GM12878 (cell line): ENCODE data around the gene WFIKKN1. TPM values are rescaled to one million over a fixed set of nuclear protein-coding genes. Genes with fewer than 3 reads are reported as not detected.

Experiments
- ATAC-seq: fragments of 200-7000 bp; cut with Tn5 transposase; 3 replicates; pipeline ENCODE4 v1.9.1; 2020; ENCODE audit warnings: mild to moderate bottlenecking, moderate library complexity
- BruUV-seq: library from RNA; stranded (reverse); fragments of 400-500 nt; replicated peaks from 2 replicates; lab custom pipeline; 2021; lab: Mats Ljungman, UMichigan
- CTCF ChIA-PET: fragments of 300-600 bp; sonication (Branson Sonifier 250); formaldehyde crosslinking; extraction: SDS; loops from one replicate; lab custom pipeline; 2021; ENCODE audit warnings: inconsistent platforms; lab: Yijun Ruan, JAX
- POLR2A ChIA-PET: fragments of 350-600 bp; formaldehyde crosslinking; extraction: SDS; loops from one replicate; lab custom pipeline; 2021; ENCODE audit warnings: inconsistent platforms; lab: Charles Lee
- RAD21 ChIA-PET: fragments of 300-600 bp; sonication (Branson Sonifier 250); formaldehyde crosslinking; loops from one replicate; lab custom pipeline; 2023; ENCODE audit warnings: antibody characterized with exemption; ENCODE audit not compliant: unreplicated experiment; lab: Charles Lee
- SMC1A ChIA-PET: fragments of 300-600 bp; sonication (Branson Sonifier 250); formaldehyde crosslinking; loops from one replicate; lab custom pipeline; 2023; ENCODE audit not compliant: unreplicated experiment, uncharacterized antibody; lab: Charles Lee
- DNase-seq: peaks from one replicate; pipeline ENCODE4 v3.0.0-alpha.2; 2011; ENCODE audit warnings: low read depth, low spot score
- FAIRE-seq: peaks from 3 replicates; lab custom pipeline; 2011; peaks lifted over from hg19 to GRCh38; lab: Jason Lieb, UNC
- H2AFZ ChIP-seq: 2 replicates; pipeline ENCODE4 v1.6.0; 2011; ENCODE audit warnings: low read depth, low read length, control low read depth; ENCODE audit not compliant: control insufficient read depth
- H3K27ac ChIP-seq: 2 replicates; pipeline ENCODE4 v1.5.1; 2011; ENCODE audit warnings: control low read depth; ENCODE audit not compliant: control insufficient read depth, insufficient read depth
- H3K27me3 ChIP-seq, 2 experiments: replicated peaks in 1 of 2; 2 replicates each; pipeline versions ENCODE4 v1.6.0 to v1.6.1; 2011; ENCODE audit warnings: low read length in 1 of 2; ENCODE audit not compliant: control insufficient read depth in 2 of 2, insufficient read depth in 2 of 2
- H3K36me3 ChIP-seq, 2 experiments: 2 replicates each; pipeline ENCODE4 v1.5.1; 2011; ENCODE audit warnings: low read length in 1 of 2; ENCODE audit not compliant: control insufficient read depth in 2 of 2, insufficient read depth in 2 of 2
- H3K4me1 ChIP-seq: 2 replicates; pipeline ENCODE4 v1.6.1; 2011; ENCODE audit warnings: mild to moderate bottlenecking, low read length, moderate library complexity, mixed read lengths; ENCODE audit not compliant: control insufficient read depth, insufficient read depth
- H3K4me2 ChIP-seq: 2 replicates; pipeline ENCODE4 v1.6.0; 2011; ENCODE audit warnings: control low read depth; ENCODE audit not compliant: control insufficient read depth, insufficient read depth
- H3K4me3 ChIP-seq: fragments of 200-600 bp; sonication (generic); 2 replicates; pipeline ENCODE4 v1.5.1; 2016
- H3K79me2 ChIP-seq: 2 replicates; pipeline ENCODE4 v1.6.0; 2011; ENCODE audit warnings: low read length; ENCODE audit not compliant: control insufficient read depth, insufficient read depth
- H3K9ac ChIP-seq: 2 replicates; pipeline ENCODE4 v1.8.0; 2011; ENCODE audit warnings: low read length, control low read depth, mixed read lengths; ENCODE audit not compliant: control insufficient read depth, insufficient read depth
- H3K9me3 ChIP-seq: replicated peaks from 3 replicates; pipeline ENCODE4 v1.5.1; 2011; ENCODE audit warnings: mild to moderate bottlenecking, low read length; ENCODE audit not compliant: control insufficient read depth, insufficient read depth
- H4K20me1 ChIP-seq: 2 replicates; pipeline ENCODE4 v1.6.0; 2011; ENCODE audit not compliant: control insufficient read depth, insufficient read depth
- NFYB ChIP-seq: IDR thresholded peaks from 2 replicates; pipeline ENCODE4 v1.6.1; 2011; ENCODE audit warnings: low read depth, mild to moderate bottlenecking, low read length, improper control_type of control experiment, moderate library complexity; ENCODE audit not compliant: insufficient read depth
- POLR2A ChIP-seq: IDR thresholded peaks from 2 replicates; pipeline ENCODE4 v1.6.1; 2011; ENCODE audit warnings: low read depth, mild to moderate bottlenecking, low read length
- ZBED1 ChIP-seq: IDR thresholded peaks from 2 replicates; pipeline ENCODE4 v1.6.1; 2016; ENCODE audit warnings: borderline replicate concordance
- ZNF207 ChIP-seq: fragments of 450-650 bp; IDR thresholded peaks from 2 replicates; pipeline ENCODE4 v1.6.1; 2014; ENCODE audit warnings: antibody characterized with exemption, mild to moderate bottlenecking, borderline replicate concordance
- WGBS: methylation state at CpG from one replicate; pipeline ENCODE4 v1.1.6; 2016; ENCODE audit warnings: low lambda C conversion rate; ENCODE audit not compliant: insufficient replicate concordance, insufficient coverage; ENCODE audit errors: missing lambda C conversion rate; 5-methylcytosine and 5-hydroxymethylcytosine counted together
- in situ Hi-C: fragments of 300-500 bp; cut with MboI; formaldehyde crosslinking; loops from 9 replicates; pipeline ENCODE4 v1.14.3; 2018; ENCODE audit warnings: mixed read lengths
- intact Hi-C: fragments of 100-400 bp; cut with micrococcal nuclease; formaldehyde crosslinking; loops from one replicate; pipeline ENCODE4 v1.14.2; 2022; ENCODE audit not compliant: unreplicated experiment
- polyA plus RNA-seq, 11 experiments: library from polyadenylated mRNA; depleted of rRNA in 4 of 11; unstranded in 6 of 11; stranded (reverse) in 5 of 11; fragments of >200 nt; fragmentation: Nextera tagmentation in 4 of 11; fragmentation: Illumina TruSeq in 1 of 11; extraction: Ambion mirVana in 4 of 11; extraction: Trizol in 1 of 11; gene quantifications; 1 replicate in 1 of 11; 2 replicates in 10 of 11; pipeline versions ENCODE4 v1.2.1 to v1.2.3, GENCODE V29; 2011 to 2016; ENCODE audit warnings: inconsistent platforms in 2 of 11, missing spikeins in 2 of 11, low read depth in 1 of 11
- total RNA-seq, 4 experiments: library from RNA; depleted of rRNA in 3 of 4; stranded (reverse); fragments of >200 nt in 3 of 4; fragmentation: Illumina TruSeq in 1 of 4; extraction: Trizol in 1 of 4; gene quantifications; 2 replicates each; pipeline versions ENCODE4 v1.2.1 to v1.2.3, GENCODE V29; 2013 to 2021

The WFIKKN1 gene
- total and polyA plus RNA-seq, 10 of the 15 experiments (the other 5 are each of a cell fraction or from before 2014, with no cell fraction given), result 0.01 to 0.41 (median 0.05) TPM; not detected in 2

GRCh38 chr16:681746-682427 is 51.1 kb downstream of the WFIKKN1 start:
- FAIRE-seq (no peak), DNase-seq (no peak), ATAC-seq (no peak)
- Histone ChIP-seq H3K9ac (no peak overlapping the region), H3K4me2 (peak overlapping the region; percentile 98), H4K20me1 (peaks cover 6% of the 10 kb centered on the region; the same call in 1 of the 2 replicates), H3K9me3 (no peaks in the 10 kb centered on the region), H3K4me3 (peak overlapping the region; percentile 77), H3K27me3 (no peaks in the 10 kb centered on the region), H3K4me1 (peaks cover 15% of the 10 kb centered on the region), H2AFZ (no peak overlapping the region), H3K79me2 (peaks cover 24% of the 10 kb centered on the region), H3K36me3 (peaks cover 6 to 14% of the 10 kb centered on the region in 2 experiments; a peak in 2 of 4 replicates), H3K27ac (no peak overlapping the region)
- WGBS, result 87% methylated on average over 28 of the region's 28 CpGs
- in situ Hi-C loops (no loop called here), intact Hi-C loops (loop anchor here (5.0 kb wide), 1 partner anchor 45 kb away; the partner anchor contains the start of gene METTL26)
- TF ChIP-seq NFYB (no peak), ZBED1 (0 out of 2 replicates have a peak, but pooled peaks have one; percentile 11), ZNF207 (no peak), POLR2A (peak; percentile 32; the same call in 1 of the 2 replicates)
- TSS peak; percentile 77 for BruUV-seq
- ChIA-PET SMC1A (no interaction called here), POLR2A (interaction anchor here (1.6 to 2.0 kb wide), 2 partner anchors 8 to 19 kb away, joined by 3 to 13 read pairs; partner anchors contain the start of gene WDR24), CTCF (no interaction called here), RAD21 (interaction anchor here (1.2 kb wide), 1 partner anchor 8 kb away, joined by 4 read pairs; the partner anchor contains the start of gene WDR24)
